Sigmoid colon (tissue), 4 donors: ENCODE measurements around the gene ING3.

ENCODE experiments used
- EP300 ChIP-seq, 4 donors: sonication (generic); formaldehyde crosslinking; IDR thresholded peaks; one replicate each; pipeline ENCODE4 v1.6.1; 2017; ENCODE audit warnings: antibody characterized with exemption in 4 of 4
- POLR2A ChIP-seq, 2 donors: fragments of 450-650 bp; IDR thresholded peaks; one replicate each; pipeline ENCODE4 v1.6.1; 2016; ENCODE audit warnings: antibody characterized with exemption in 2 of 2, mild to moderate bottlenecking in 2 of 2, moderate library complexity in 2 of 2
- POLR2AphosphoS5 ChIP-seq, 4 donors: sonication (generic); formaldehyde crosslinking; IDR thresholded peaks; one replicate each; pipeline ENCODE4 v1.6.1; 2017; ENCODE audit warnings: antibody characterized with exemption in 4 of 4
- TF ChIP-seq, protein P1 (sequence below), 4 experiments: fragments of 450-650 bp in 3 of 4; fragments of 200-600 bp in 1 of 4; IDR thresholded peaks; one replicate each; pipeline ENCODE4 v1.5.1; 2016 to 2019; ENCODE audit warnings: antibody characterized with exemption in 4 of 4, mild to moderate bottlenecking in 3 of 4, moderate library complexity in 2 of 4

DNA sequence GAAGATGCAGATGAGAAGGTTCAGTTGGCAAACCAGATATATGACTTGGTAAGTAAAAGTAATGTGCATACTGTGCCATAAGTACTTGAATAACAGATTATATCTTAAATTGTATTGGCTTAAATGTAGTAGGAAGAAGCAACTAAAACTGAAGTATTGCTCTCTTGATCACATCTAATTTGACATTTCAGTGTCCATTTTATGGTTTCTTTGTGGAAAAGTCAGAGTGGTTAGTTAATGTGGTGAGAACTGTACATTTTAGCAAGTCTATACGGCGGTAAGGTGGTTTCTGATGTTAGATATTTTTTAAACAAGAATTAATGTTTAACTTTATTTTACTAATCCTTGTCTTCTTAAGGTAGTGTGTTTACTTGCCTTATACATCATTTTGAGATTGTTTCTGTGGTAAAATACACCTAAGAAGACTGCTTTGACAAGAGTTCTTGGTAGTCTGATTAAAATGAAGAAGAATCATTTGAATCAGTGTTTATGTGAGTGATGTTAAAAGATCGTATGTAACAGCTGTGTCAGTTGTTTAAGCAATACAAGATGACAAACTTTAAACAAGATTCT, 5.1 kb downstream of the ING3 start:
- TF ChIP-seq, protein P1, sequence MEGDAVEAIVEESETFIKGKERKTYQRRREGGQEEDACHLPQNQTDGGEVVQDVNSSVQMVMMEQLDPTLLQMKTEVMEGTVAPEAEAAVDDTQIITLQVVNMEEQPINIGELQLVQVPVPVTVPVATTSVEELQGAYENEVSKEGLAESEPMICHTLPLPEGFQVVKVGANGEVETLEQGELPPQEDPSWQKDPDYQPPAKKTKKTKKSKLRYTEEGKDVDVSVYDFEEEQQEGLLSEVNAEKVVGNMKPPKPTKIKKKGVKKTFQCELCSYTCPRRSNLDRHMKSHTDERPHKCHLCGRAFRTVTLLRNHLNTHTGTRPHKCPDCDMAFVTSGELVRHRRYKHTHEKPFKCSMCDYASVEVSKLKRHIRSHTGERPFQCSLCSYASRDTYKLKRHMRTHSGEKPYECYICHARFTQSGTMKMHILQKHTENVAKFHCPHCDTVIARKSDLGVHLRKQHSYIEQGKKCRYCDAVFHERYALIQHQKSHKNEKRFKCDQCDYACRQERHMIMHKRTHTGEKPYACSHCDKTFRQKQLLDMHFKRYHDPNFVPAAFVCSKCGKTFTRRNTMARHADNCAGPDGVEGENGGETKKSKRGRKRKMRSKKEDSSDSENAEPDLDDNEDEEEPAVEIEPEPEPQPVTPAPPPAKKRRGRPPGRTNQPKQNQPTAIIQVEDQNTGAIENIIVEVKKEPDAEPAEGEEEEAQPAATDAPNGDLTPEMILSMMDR (IDR thresholded peaks at IDR 0.05), result no peak
- no peak for TF ChIP-seq EP300 (IDR thresholded peaks at IDR 0.05)
- no peak for TF ChIP-seq POLR2A (IDR thresholded peaks at IDR 0.05)
- TF ChIP-seq POLR2AphosphoS5 (IDR thresholded peaks at IDR 0.05), result no peak
